Esophagus muscularis mucosa (tissue), 3 donors: ENCODE data around the gene LGALS9.

Source experiments
- POLR2A ChIP-seq: fragments of 450-650 bp; IDR thresholded peaks from one replicate; pipeline ENCODE4 v1.6.1; 2017; ENCODE audit warnings: antibody characterized with exemption, moderate library complexity, mild to moderate bottlenecking, low read depth
- TF ChIP-seq, protein P1 (sequence below), 3 experiments: fragments of 200-600 bp in 2 of 3; fragments of 450-650 bp in 1 of 3; sonication (generic) in 2 of 3; IDR thresholded peaks; one replicate each; pipeline ENCODE4 v1.5.1; 2017 to 2019; ENCODE audit warnings: antibody characterized with exemption in 3 of 3, mild to moderate bottlenecking in 2 of 3, moderate library complexity in 1 of 3

DNA sequence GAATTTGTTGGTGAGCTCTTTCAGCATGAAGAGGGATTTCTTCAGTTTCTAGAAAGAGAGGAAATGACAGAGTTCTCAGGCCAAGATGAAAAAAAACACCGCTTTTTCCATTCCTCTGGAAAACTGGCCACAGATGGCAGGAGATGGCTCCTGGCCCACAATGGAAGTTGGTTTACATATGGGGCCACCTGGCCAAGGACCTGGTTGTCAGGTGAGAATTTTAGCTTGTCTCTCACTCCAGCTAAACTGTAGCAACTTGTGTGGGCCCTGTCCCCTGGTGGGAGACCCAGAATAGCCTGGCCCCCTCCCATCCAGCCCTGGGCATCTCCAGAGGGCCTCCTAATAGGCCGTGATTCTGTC, 33.6 kb downstream of the LGALS9 start:
- TF ChIP-seq, protein P1, sequence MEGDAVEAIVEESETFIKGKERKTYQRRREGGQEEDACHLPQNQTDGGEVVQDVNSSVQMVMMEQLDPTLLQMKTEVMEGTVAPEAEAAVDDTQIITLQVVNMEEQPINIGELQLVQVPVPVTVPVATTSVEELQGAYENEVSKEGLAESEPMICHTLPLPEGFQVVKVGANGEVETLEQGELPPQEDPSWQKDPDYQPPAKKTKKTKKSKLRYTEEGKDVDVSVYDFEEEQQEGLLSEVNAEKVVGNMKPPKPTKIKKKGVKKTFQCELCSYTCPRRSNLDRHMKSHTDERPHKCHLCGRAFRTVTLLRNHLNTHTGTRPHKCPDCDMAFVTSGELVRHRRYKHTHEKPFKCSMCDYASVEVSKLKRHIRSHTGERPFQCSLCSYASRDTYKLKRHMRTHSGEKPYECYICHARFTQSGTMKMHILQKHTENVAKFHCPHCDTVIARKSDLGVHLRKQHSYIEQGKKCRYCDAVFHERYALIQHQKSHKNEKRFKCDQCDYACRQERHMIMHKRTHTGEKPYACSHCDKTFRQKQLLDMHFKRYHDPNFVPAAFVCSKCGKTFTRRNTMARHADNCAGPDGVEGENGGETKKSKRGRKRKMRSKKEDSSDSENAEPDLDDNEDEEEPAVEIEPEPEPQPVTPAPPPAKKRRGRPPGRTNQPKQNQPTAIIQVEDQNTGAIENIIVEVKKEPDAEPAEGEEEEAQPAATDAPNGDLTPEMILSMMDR (IDR thresholded peaks at IDR 0.05), result no peak
- no peak for TF ChIP-seq POLR2A
